Measurements from ENCODE around the gene GID8.

GRCh38 chr20:62890444-62890843, 47.5 kb upstream of the GID8 start:
- no peak for TF ChIP-seq CTCF (IDR thresholded peaks at IDR 0.05)
- no peak for TF ChIP-seq POLR2A (IDR thresholded peaks at IDR 0.05)
